HepG2 (cell line): Measurements from ENCODE around the gene PRDX2. TPM values are rescaled to one million over a fixed set of nuclear protein-coding genes. Genes with fewer than 3 reads are reported as not detected.

ENCODE experiments used
- CCAR2 ChIP-seq: fragments of 200-400 bp; formaldehyde crosslinking; optimal IDR thresholded peaks from 2 replicates; pipeline ENCODE3; 2018; ENCODE audit warnings: low read depth, mild to moderate bottlenecking, low read length, moderate library complexity
- ELF3 ChIP-seq: IDR thresholded peaks from 2 replicates; pipeline ENCODE4 v1.6.1; 2016; ENCODE audit warnings: missing genetic modification reagents, missing compliant biosample characterization
- KLF15 ChIP-seq: sonication (generic); formaldehyde crosslinking; IDR thresholded peaks from 2 replicates; pipeline ENCODE4 v1.8.1; 2023; ENCODE audit warnings: borderline replicate concordance, mild to moderate bottlenecking, inconsistent platforms, missing genetic modification reagents, mixed read lengths
- NKX3-1 ChIP-seq: sonication (generic); formaldehyde crosslinking; IDR thresholded peaks from 2 replicates; pipeline ENCODE4 v1.5.0; 2020; ENCODE audit warnings: missing genetic modification reagents
- PRDM10 ChIP-seq: sonication (generic); formaldehyde crosslinking; IDR thresholded peaks from 2 replicates; pipeline ENCODE4 v1.4.0; 2020; ENCODE audit warnings: low read depth, missing genetic modification reagents
- PRPF4 ChIP-seq: fragments of 200-400 bp; formaldehyde crosslinking; IDR thresholded peaks from 2 replicates; pipeline ENCODE4 v1.6.1; 2016; ENCODE audit warnings: low read length, low read depth; ENCODE audit not compliant: poor library complexity, severe bottlenecking
- TBX3 ChIP-seq: fragments of 450-650 bp; IDR thresholded peaks from 2 replicates; pipeline ENCODE4 v1.6.1; 2017; ENCODE audit warnings: antibody characterized with exemption, mild to moderate bottlenecking, inconsistent platforms, borderline replicate concordance
- ZBTB46 ChIP-seq: sonication (generic); formaldehyde crosslinking; IDR thresholded peaks from 2 replicates; pipeline ENCODE4 v1.4.0; 2020; ENCODE audit warnings: mild to moderate bottlenecking, missing genetic modification reagents, borderline replicate concordance
- ZFP36L1 ChIP-seq: sonication (generic); formaldehyde crosslinking; IDR thresholded peaks from 2 replicates; pipeline ENCODE4 v1.8.0; 2022; ENCODE audit warnings: mild to moderate bottlenecking, missing genetic modification reagents, moderate library complexity
- ZHX1 ChIP-seq: sonication (generic); formaldehyde crosslinking; IDR thresholded peaks from 2 replicates; pipeline ENCODE4 v1.8.1; 2022; ENCODE audit warnings: low read depth, mild to moderate bottlenecking, missing genetic modification reagents
- ZNF407 ChIP-seq: sonication (generic); formaldehyde crosslinking; IDR thresholded peaks from one replicate; pipeline ENCODE4 v1.5.1; 2020; ENCODE audit warnings: mild to moderate bottlenecking, missing genetic modification reagents; ENCODE audit errors: not compliant biosample characterization
- polyA plus RNA-seq, 8 experiments: library from polyadenylated mRNA; depleted of rRNA in 3 of 8; stranded (reverse) in 7 of 8; unstranded in 1 of 8; fragments of >200 nt; fragmentation: Illumina TruSeq in 4 of 8; extraction: Trizol in 4 of 8; gene quantifications; 2 replicates each; pipeline versions ENCODE4 v1.2.1 to v1.2.3, GENCODE V29; 2011 to 2016; ENCODE audit warnings: low read depth in 4 of 8, missing spikeins in 1 of 8, mixed read lengths in 1 of 8; ENCODE audit not compliant: insufficient read depth in 1 of 8
- total RNA-seq, 5 experiments: library from RNA; depleted of rRNA; stranded (reverse); fragments of >200 nt; fragmentation: Illumina TruSeq; extraction: Trizol; gene quantifications; 2 replicates each; pipeline ENCODE4 v1.2.3, GENCODE V29; 2016; ENCODE audit warnings: low read depth in 1 of 5

The PRDX2 gene
- total and polyA plus RNA-seq, 2 of the 13 experiments (the other 11 are each of a cell fraction or from before 2014, with no cell fraction given): 218 to 381 TPM

GRCh38 chr19:12777217-12778016 lies 24.2 kb downstream of the PRDX2 start (continued):
- TF ChIP-seq CCAR2: no peak
- TF ChIP-seq KLF15: no peak
- TF ChIP-seq PRDM10 (CRISPR knock-in tag): no peak
- TF ChIP-seq ELF3: no peak; the same call in 1 of the 2 replicates
- TF ChIP-seq ZBTB46 (CRISPR knock-in tag): no peak
- TF ChIP-seq TBX3: no peak
- TF ChIP-seq NKX3-1 (CRISPR knock-in tag): no peak
- no peak for TF ChIP-seq ZNF407 (CRISPR knock-in tag)
- no peak for TF ChIP-seq PRPF4
- no peak for TF ChIP-seq ZHX1 (CRISPR knock-in tag)
- TF ChIP-seq ZFP36L1: no peak
